Stimulated activated naive B cell treated with anti-CD40 and anti-IgM and Interleukin-4, amounts not matched to agents 10 μg/mL and 1 μg/mL and 100 μg/mL, for 72 hours (primary cell): ENCODE data around the gene XPC.

ENCODE experiments used
- ATAC-seq, 2 donors: fragments of 150-1000 bp; cut with Tn5 transposase; replicated peaks; 2 replicates each; pipeline ENCODE4 v1.10.0; 2021; ENCODE audit warnings: moderate library complexity in 1 of 2
- DNase-seq: peaks from one replicate; pipeline ENCODE4 v3.0.0; 2021
- H3K27ac Mint-ChIP-seq: one replicate; pipeline ENCODE4 v1.8.0; 2022; ENCODE audit warnings: mild to moderate bottlenecking, mixed read lengths
- H3K27me3 Mint-ChIP-seq, 2 donors: one replicate each; pipeline ENCODE4 v1.8.0; 2022; ENCODE audit warnings: mixed read lengths in 2 of 2
- H3K36me3 Mint-ChIP-seq, 2 donors: one replicate each; pipeline ENCODE4 v1.8.0; 2022; ENCODE audit warnings: mixed read lengths in 2 of 2, mild to moderate bottlenecking in 1 of 2
- H3K4me1 Mint-ChIP-seq, 2 donors: one replicate each; pipeline ENCODE4 v1.8.0; 2022; ENCODE audit warnings: mixed read lengths in 2 of 2, mild to moderate bottlenecking in 1 of 2
- H3K4me3 Mint-ChIP-seq, 2 donors: one replicate each; pipeline ENCODE4 v1.8.0; 2022; ENCODE audit warnings: mild to moderate bottlenecking in 2 of 2, mixed read lengths in 2 of 2, moderate library complexity in 1 of 2
- H3K9me3 Mint-ChIP-seq, 2 donors: one replicate each; pipeline ENCODE4 v1.8.0; 2022; ENCODE audit warnings: mixed read lengths in 2 of 2, mild to moderate bottlenecking in 1 of 2

The XPC gene

GRCh38 chr3:14201940-14202684 is 23.7 kb upstream of the XPC start:
- DNase-seq (no peak), ATAC-seq (no peak)
- H3K27me3 Mint-ChIP-seq = no peaks in the 10 kb centered on the region
- no peaks in the 10 kb centered on the region for H3K9me3 Mint-ChIP-seq
- peaks cover 15 to 28% of the 10 kb centered on the region in 2 donors for H3K36me3 Mint-ChIP-seq
- no peak overlapping the region for H3K27ac Mint-ChIP-seq
- H3K4me3 Mint-ChIP-seq = no peak overlapping the region
- peaks cover 5 to 6% of the 10 kb centered on the region in 2 donors for H3K4me1 Mint-ChIP-seq

DNA sequence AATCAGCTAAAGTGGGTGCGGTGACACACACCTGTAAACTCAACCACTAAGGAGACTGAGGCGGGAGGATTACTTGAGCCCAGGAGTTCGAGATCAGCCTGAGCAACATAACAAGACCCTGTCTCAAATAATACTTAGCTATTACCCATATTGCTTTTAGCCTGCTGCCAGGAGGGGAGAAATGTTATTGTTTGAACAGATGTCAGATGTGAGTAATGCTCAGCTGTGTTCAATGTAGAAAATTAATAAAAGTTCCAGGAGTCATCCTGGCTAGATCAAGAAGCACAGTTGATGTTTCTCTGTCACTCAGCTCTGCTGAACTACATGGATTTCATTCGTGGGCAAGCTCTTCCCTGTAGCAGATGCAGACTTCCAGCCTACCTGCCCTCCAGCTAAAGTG is 22.4 kb upstream of the XPC start:
- DNase-seq (no peak), ATAC-seq (no peak)
- Mint-ChIP-seq H3K27me3 (no peaks in the 10 kb centered on the region), H3K4me1 (peaks cover 5 to 6% of the 10 kb centered on the region in 2 donors), H3K27ac (no peak overlapping the region), H3K4me3 (no peak overlapping the region), H3K36me3 (peaks cover 15 to 35% of the 10 kb centered on the region in 2 donors), H3K9me3 (no peaks in the 10 kb centered on the region)

- no peak for DNase-seq
- Mint-ChIP-seq H3K4me3 (no peak overlapping the region), H3K36me3 (peaks cover 15 to 35% of the 10 kb centered on the region in 2 donors), H3K27me3 (no peaks in the 10 kb centered on the region), H3K4me1 (peaks cover 5 to 6% of the 10 kb centered on the region in 2 donors), H3K27ac (no peak overlapping the region), H3K9me3 (no peaks in the 10 kb centered on the region)
- no peak for ATAC-seq
These were observed 21.9 kb upstream of the XPC start for GRCh38 chr3:14200276-14200675.

- no peaks in the 10 kb centered on the region for H3K27me3 Mint-ChIP-seq
- DNase-seq (no peak), ATAC-seq (no peak)
- no peak overlapping the region for H3K27ac Mint-ChIP-seq
- H3K9me3 Mint-ChIP-seq = no peaks in the 10 kb centered on the region
- H3K4me3 Mint-ChIP-seq = no peak overlapping the region
- H3K4me1 Mint-ChIP-seq = peaks cover 5 to 11% of the 10 kb centered on the region in 2 donors
- peaks cover 19 to 41% of the 10 kb centered on the region in 2 donors for H3K36me3 Mint-ChIP-seq
These were observed 21.2 kb upstream of the XPC start for GRCh38 chr3:14199641-14200040.

GRCh38 chr3:14194865-14195264 is 16.5 kb upstream of the XPC start:
- DNase-seq (no peak), ATAC-seq (no peak)
- H3K4me3 Mint-ChIP-seq = no peak overlapping the region
- no peaks in the 10 kb centered on the region for H3K27me3 Mint-ChIP-seq
- peaks cover 20 to 42% of the 10 kb centered on the region in 2 donors for H3K4me1 Mint-ChIP-seq
- no peak overlapping the region for H3K27ac Mint-ChIP-seq
- H3K36me3 Mint-ChIP-seq = peaks cover 35 to 57% of the 10 kb centered on the region in 2 donors
- H3K9me3 Mint-ChIP-seq = no peaks in the 10 kb centered on the region

DNA sequence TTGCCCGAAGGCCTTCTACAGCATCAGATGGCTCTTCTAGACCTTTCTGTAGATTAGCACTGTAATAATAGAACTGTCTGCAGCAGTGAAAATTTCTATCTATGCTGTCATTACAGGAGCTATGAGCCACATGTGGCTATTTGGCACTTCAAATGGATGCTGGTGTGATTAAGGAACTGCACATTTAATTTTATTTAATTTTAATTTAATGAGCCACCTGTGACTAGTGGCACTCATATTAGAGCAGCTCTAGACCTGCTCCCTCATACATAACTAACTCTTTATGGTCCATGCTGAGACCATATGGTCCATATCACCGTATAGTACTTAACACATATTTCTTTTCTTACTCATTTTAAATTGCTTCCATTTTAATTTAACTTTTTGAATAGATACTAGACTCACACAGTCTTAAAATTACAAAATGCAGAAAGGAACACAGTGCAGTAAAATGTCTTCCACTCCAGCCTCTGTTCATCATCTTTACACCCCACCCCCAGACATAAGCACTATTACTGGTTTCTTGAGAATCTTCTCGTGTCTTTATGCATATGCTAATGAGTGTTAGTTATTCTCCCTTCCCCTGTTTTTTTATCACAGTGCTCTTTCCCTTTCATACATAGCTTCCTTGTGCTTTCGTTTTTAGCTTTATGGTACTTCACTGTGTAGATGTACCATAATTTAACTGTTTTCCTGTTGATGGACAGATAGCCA is 9.8 kb upstream of the XPC start:
- peaks cover 24 to 57% of the 10 kb centered on the region in 2 donors for H3K4me1 Mint-ChIP-seq
- ATAC-seq (peak in 1 of 2 donors; percentile 54), DNase-seq (no peak)
- H3K27ac Mint-ChIP-seq = no peak overlapping the region
- H3K4me3 Mint-ChIP-seq = no peak overlapping the region
- peaks cover 0 to 4% of the 10 kb centered on the region in 2 donors for H3K9me3 Mint-ChIP-seq
- no peaks in the 10 kb centered on the region for H3K27me3 Mint-ChIP-seq
- H3K36me3 Mint-ChIP-seq = peaks cover 50 to 58% of the 10 kb centered on the region in 2 donors

DNA sequence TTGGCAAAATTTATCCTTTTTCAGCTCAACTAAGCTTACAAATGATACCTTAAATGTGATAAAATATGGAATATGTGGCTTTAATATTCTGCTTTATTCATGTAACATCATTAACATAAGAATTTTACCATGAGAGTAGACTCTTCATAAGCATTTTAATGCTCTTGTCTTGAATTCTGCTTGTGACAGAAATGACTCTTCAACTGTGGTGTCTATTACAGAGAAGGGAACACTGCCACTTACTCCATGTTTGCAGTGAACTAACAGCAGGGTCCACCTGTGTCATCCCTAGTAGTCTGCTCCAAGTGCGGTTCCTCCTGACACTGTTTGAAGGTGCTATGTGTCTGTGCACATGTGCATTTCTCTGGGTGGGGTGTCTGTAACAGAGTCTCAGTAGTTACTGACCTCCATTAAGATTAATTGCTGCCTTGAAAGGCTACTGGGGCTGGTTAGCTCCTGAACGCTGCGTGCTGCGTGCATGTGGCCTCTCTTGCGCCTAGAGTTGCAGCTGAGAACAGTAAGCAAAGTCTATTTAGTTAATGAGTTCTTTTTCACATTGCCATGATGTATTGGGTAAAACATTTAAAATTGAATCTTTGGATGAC is 8.6 kb upstream of the XPC start:
- H3K9me3 Mint-ChIP-seq = peaks cover 0 to 4% of the 10 kb centered on the region in 2 donors
- no peak overlapping the region for H3K27ac Mint-ChIP-seq
- H3K36me3 Mint-ChIP-seq = peaks cover 50 to 68% of the 10 kb centered on the region in 2 donors
- no peaks in the 10 kb centered on the region for H3K27me3 Mint-ChIP-seq
- ATAC-seq = no peak
- no peak for DNase-seq
- peaks cover 25 to 54% of the 10 kb centered on the region in 2 donors for H3K4me1 Mint-ChIP-seq
- no peak overlapping the region for H3K4me3 Mint-ChIP-seq

DNA sequence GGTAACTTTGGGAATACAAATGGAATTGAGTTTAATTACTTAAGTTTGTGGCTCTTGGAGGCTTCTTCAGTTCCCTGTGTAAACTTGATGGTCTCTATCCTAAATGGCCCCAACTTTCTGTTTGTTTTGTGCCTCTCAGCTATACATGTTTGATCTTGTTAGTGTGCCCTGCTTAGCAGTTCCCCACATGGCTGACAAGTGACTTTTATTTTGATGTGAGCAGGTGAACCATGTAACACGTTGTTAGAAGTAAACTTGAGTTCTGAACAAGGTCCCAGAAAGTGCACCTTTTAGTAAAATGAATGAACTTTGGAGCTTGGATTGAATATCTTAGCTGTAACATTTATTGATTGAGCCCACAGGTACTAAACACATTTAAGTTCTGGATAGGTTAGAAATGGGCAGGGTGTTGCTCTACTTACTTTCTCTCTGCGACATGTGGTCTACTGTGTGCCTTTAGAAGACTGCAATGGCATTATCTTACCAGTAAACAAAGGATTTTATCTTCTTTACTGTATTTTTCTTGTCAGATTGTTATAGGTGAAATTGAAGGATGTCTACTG is 4.7 kb upstream of the XPC start:
- no peak for DNase-seq
- Mint-ChIP-seq H3K9me3 (no peaks in the 10 kb centered on the region), H3K4me1 (peaks cover 13 to 32% of the 10 kb centered on the region in 2 donors), H3K27ac (no peak overlapping the region), H3K4me3 (no peak overlapping the region), H3K27me3 (no peaks in the 10 kb centered on the region), H3K36me3 (peaks cover 17 to 34% of the 10 kb centered on the region in 2 donors)
- ATAC-seq = no peak

- Mint-ChIP-seq H3K9me3 (no peaks in the 10 kb centered on the region), H3K4me1 (peaks cover 21 to 39% of the 10 kb centered on the region in 2 donors), H3K27ac (no peak overlapping the region), H3K4me3 (no peak overlapping the region), H3K36me3 (peaks cover 8 to 23% of the 10 kb centered on the region in 2 donors), H3K27me3 (no peaks in the 10 kb centered on the region)
- DNase-seq = no peak
- ATAC-seq = no peak
These were observed 2.9 kb upstream of the XPC start for GRCh38 chr3:14181253-14181652.

DNA sequence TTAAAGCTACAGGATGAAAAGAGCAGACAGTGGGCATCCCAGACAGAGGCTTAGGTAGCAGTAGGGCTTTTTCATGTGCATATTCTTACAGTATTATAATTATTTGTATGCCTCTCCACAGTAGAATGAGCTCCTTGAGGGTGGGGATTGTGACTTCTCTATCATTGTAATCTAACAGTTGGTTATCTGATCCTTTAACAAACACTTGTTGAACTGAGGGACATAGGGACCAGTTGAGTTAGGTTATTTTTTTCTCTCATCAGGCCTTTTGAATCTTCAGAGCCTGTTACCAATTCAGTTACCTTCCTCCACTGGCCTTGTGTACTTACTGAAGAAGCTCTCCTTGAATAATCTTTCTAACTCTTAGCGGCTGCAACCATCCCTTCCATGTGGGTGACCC is 1.4 kb upstream of the XPC start:
- H3K4me1 Mint-ChIP-seq = peaks cover 32 to 53% of the 10 kb centered on the region in 2 donors
- H3K9me3 Mint-ChIP-seq = no peaks in the 10 kb centered on the region

GRCh38 chr3:14179114-14179465 is 689 bp upstream of the XPC start:
- Mint-ChIP-seq H3K9me3 (no peaks in the 10 kb centered on the region), H3K27ac (peak overlapping the region; percentile 100), H3K36me3 (peaks cover 4 to 22% of the 10 kb centered on the region in 2 donors), H3K4me1 (peaks cover 33 to 55% of the 10 kb centered on the region in 2 donors), H3K27me3 (no peaks in the 10 kb centered on the region), H3K4me3 (peak overlapping the region; percentile 92 to 98)
- ATAC-seq = no peak
- DNase-seq = no peak

More for the DNA sequence above, 1.4 kb upstream of the XPC start:
- ATAC-seq = no peak
- no peak for DNase-seq
- Mint-ChIP-seq H3K27me3 (no peaks in the 10 kb centered on the region), H3K4me3 (peak overlapping the region; percentile 92 to 98), H3K27ac (peak overlapping the region; percentile 100), H3K36me3 (peaks cover 5 to 23% of the 10 kb centered on the region in 2 donors)

DNA sequence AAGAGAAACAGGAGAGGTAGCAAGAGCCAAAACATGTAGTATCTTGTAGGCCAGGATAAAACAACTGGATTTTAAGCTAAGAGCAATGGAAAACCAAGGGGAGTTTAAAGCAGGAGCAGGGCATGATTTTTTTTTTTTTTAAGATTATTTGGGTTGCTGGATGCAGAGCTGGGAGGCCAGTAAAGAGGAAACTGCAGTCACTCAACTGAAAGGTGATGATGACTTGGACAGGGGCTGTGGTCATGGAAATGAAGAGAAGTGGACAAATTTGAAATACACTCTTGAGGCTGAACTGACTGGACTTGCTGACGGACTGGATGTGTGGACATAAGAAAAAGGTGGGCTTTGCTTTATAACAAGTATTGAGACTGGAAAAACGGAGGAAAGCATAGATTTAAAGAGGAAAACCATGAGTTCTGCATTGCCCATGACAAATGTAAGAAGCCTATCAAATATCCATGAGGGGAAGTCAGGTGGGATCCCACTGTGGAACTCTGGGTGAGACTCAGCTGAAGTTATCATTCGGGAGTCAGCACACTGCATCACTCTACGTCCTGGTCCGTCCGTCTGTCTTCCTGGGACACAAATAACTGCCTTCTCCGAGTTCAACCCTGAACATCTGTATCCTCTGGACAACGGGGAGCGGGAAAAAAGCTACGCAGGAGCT is 688 bp downstream of the XPC start:
- Mint-ChIP-seq H3K36me3 (peaks cover 4 to 18% of the 10 kb centered on the region in 2 donors), H3K27ac (peak overlapping the region; percentile 100), H3K27me3 (no peaks in the 10 kb centered on the region), H3K4me3 (peak overlapping the region; percentile 92 to 98), H3K4me1 (peaks cover 35 to 56% of the 10 kb centered on the region in 2 donors), H3K9me3 (no peaks in the 10 kb centered on the region)
- ATAC-seq (peak; percentile 13 to 28), DNase-seq (no peak)

DNA sequence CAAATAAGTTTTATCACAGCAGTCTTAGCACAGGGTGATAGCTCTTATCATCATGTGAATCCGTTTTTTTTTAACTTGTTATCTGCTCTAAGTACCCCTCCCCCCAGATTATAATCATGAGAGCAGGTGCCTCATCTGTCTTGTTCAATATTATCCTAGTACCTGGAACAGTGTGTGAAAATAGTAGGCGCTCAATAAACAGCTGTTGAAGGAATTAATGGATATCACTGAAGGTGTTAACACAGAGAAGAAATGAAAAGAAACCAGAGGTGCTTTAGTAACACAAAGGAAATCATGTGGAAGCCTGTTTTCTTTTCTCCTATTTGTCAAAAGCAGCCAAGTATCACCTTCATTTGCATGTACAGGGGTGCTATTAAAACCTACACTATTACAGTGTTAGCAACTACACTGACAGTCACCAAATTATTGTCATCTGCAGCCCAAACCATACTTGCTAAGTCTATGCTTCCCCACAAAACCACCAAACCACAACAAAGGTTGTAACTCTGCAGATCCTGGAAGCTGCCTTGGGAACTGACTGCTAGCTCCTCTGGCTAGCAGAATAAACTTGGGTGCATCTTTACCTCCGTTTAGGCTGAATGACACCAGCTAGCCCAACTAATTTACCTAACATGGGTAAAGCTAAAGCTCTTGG is 2.9 kb downstream of the XPC start:
- no peak for DNase-seq
- ATAC-seq = no peak
- no peaks in the 10 kb centered on the region for H3K9me3 Mint-ChIP-seq

More for the DNA sequence above, 2.9 kb downstream of the XPC start:
- Mint-ChIP-seq H3K4me1 (peaks cover 37 to 55% of the 10 kb centered on the region in 2 donors), H3K27me3 (no peaks in the 10 kb centered on the region), H3K27ac (no peak overlapping the region), H3K4me3 (no peak overlapping the region), H3K36me3 (peaks cover 20 to 29% of the 10 kb centered on the region in 2 donors)
